Psoas muscle (tissue), 8 donors: Measurements from ENCODE around the gene GRIP2. TPM values are rescaled to one million over a fixed set of nuclear protein-coding genes. Genes with fewer than 3 reads are reported as not detected.

Experiments used
- ATAC-seq, 4 donors: fragments of 200-7000 bp; cut with Tn5 transposase; one replicate each; pipeline ENCODE4 v1.9.1; 2020; ENCODE audit warnings: moderate library complexity in 3 of 4, mild to moderate bottlenecking in 2 of 4
- DNase-seq, 2 donors: peaks; one replicate each; pipeline ENCODE4 v3.0.0-alpha.2; 2020
- H3K27ac ChIP-seq: fragments of 200-600 bp; one replicate; pipeline ENCODE4 v1.8.0; 2022
- H3K27me3 ChIP-seq, 3 donors: fragments of 200-600 bp in 1 of 3; one replicate each; pipeline versions ENCODE4 v1.6.1 to v1.8.0; 2013 to 2022; ENCODE audit warnings: low read length in 2 of 3, mild to moderate bottlenecking in 2 of 3, moderate library complexity in 1 of 3; ENCODE audit not compliant: insufficient read depth in 3 of 3
- H3K36me3 ChIP-seq, 2 donors: fragments of 200-600 bp in 1 of 2; one replicate each; pipeline versions ENCODE4 v1.6.1 to v1.8.0; 2013 to 2022; ENCODE audit warnings: low read depth in 1 of 2, mild to moderate bottlenecking in 1 of 2, moderate library complexity in 1 of 2; ENCODE audit not compliant: insufficient read depth in 1 of 2
- H3K4me1 ChIP-seq: fragments of 200-600 bp; one replicate; pipeline ENCODE4 v1.8.0; 2022
- H3K4me3 ChIP-seq: fragments of 200-600 bp; one replicate; pipeline ENCODE4 v1.8.0; 2022; ENCODE audit warnings: mild to moderate bottlenecking
- H3K9me3 ChIP-seq: fragments of 200-600 bp; one replicate; pipeline ENCODE4 v1.8.0; 2022
- WGBS, 3 donors: extraction: QIAGEN DNeasy Blood & Tissue Kit; methylation state at CpG; one replicate each; pipeline versions ENCODE4 v1.1.6 to v1.1.7; 2013; 5-methylcytosine and 5-hydroxymethylcytosine counted together
- intact Hi-C, 2 donors: fragments of 100-400 bp; cut with DNase I; formaldehyde crosslinking; loops; one replicate each; pipeline versions ENCODE4 v1.11.0 to v1.14.2; 2022
- polyA plus RNA-seq, 3 donors: library from polyadenylated mRNA; stranded (reverse); fragments of 200-250 nt; gene quantifications; one replicate each; pipeline ENCODE4 v1.2.3, GENCODE V29; 2013
- total RNA-seq, 4 donors: library from RNA; stranded (reverse); fragmentation: NEBNext Ultra II Directional in 2 of 4; extraction: Animal tissue kit (Norgen Biotek cat#: 25700) in 2 of 4; gene quantifications; one replicate each; pipeline versions ENCODE4 v1.2.1 to v1.2.4, GENCODE V29; 2021 to 2023
- TF ChIP-seq, protein P1 (sequence below): fragments of 200-600 bp; IDR thresholded peaks from one replicate; pipeline ENCODE4 v1.8.0; 2022; ENCODE audit warnings: antibody characterized with exemption
- donor health status: healthy with polysubstance abuse.
- donor health status: DM: no; HTN: no; CAD: no; lungs with moderate emphysema.
- donor health status: Bipolar disorder and iron deficiency.
- donor health status: healthy.
- donor health status: DM: yes; HTN: yes; CAD: no.
- donor health status: DM: no; HTN: no; CAD: no.
- donor health status: DM: no; HTN: no; CAD: no.
- donor health status: DM: yes; HTN: yes; CAD: no.

Gene GRIP2
- total and polyA plus RNA-seq, 7 donors, result 2.2 to 37.4 (median 24.9) TPM

DNA sequence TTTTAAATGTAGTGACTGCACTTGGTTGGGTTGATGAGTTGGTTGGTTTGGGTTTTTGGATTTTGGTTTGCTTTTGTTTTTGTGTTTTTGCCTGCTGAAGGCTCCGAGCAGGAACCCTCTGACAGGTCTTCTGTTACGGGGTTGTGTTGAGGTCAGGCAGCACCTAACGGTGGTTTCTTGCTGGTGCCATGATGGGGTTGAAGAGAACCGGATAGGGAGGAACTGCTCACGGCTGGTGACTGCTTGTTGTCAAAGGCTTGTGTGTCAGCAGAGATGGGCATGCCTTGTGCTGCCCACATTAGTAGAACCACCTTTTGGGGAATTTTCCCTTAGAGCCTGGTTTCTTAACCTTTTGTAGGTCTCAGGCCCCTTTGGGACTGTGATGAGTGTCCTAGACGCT is 95.8 kb downstream of the GRIP2 start:
- Histone ChIP-seq H3K4me1 (peaks cover 25% of the 10 kb centered on the region), H3K9me3 (no peaks in the 10 kb centered on the region), H3K36me3 (peaks cover 9 to 56% of the 10 kb centered on the region in 2 donors), H3K27ac (no peak overlapping the region), H3K4me3 (no peak overlapping the region), H3K27me3 (no peaks in the 10 kb centered on the region)
- 95 to 97% (median 97%) methylated on average over 6 of the region's 6 CpGs for WGBS, 3 donors
- intact Hi-C loops, result no loop called here
- no peak for DNase-seq
- TF ChIP-seq, protein P1, sequence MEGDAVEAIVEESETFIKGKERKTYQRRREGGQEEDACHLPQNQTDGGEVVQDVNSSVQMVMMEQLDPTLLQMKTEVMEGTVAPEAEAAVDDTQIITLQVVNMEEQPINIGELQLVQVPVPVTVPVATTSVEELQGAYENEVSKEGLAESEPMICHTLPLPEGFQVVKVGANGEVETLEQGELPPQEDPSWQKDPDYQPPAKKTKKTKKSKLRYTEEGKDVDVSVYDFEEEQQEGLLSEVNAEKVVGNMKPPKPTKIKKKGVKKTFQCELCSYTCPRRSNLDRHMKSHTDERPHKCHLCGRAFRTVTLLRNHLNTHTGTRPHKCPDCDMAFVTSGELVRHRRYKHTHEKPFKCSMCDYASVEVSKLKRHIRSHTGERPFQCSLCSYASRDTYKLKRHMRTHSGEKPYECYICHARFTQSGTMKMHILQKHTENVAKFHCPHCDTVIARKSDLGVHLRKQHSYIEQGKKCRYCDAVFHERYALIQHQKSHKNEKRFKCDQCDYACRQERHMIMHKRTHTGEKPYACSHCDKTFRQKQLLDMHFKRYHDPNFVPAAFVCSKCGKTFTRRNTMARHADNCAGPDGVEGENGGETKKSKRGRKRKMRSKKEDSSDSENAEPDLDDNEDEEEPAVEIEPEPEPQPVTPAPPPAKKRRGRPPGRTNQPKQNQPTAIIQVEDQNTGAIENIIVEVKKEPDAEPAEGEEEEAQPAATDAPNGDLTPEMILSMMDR, result no peak
- ATAC-seq, result no peak

DNA sequence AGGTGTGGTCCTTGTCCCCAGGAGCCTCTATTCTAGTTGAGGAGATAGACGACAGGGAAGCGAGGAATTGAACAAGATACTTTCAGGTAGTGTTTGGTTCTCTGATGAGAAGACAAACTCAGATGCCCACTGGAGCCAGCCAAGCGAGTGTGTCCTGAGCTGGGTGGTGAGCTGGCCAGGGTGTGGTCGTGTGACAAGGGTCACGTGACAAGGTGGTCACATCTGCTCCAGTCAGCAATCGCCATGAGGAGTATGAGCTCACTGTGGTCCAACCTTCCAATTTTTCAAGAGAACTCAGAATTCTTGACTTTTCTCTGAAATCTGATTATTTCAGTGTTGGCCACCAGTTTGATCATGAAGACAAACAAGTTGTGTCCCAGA is 98.2 kb downstream of the GRIP2 start:
- ATAC-seq (peak; percentile 15 to 73 (median 48)), DNase-seq (no peak)
- no peaks in the 10 kb centered on the region for H3K27me3 ChIP-seq
- H3K4me3 ChIP-seq, result no peak overlapping the region
- WGBS, 3 donors, result 67 to 73% (median 71%) methylated on average over 6 of the region's 6 CpGs
- H3K27ac ChIP-seq, result peak overlapping the region; percentile 25
- H3K36me3 ChIP-seq, result peaks cover 4 to 32% of the 10 kb centered on the region in 2 donors
- intact Hi-C loops, result no loop called here
- peaks cover 40% of the 10 kb centered on the region for H3K4me1 ChIP-seq
- H3K9me3 ChIP-seq, result no peaks in the 10 kb centered on the region
- TF ChIP-seq, protein P1, result no peak

DNA sequence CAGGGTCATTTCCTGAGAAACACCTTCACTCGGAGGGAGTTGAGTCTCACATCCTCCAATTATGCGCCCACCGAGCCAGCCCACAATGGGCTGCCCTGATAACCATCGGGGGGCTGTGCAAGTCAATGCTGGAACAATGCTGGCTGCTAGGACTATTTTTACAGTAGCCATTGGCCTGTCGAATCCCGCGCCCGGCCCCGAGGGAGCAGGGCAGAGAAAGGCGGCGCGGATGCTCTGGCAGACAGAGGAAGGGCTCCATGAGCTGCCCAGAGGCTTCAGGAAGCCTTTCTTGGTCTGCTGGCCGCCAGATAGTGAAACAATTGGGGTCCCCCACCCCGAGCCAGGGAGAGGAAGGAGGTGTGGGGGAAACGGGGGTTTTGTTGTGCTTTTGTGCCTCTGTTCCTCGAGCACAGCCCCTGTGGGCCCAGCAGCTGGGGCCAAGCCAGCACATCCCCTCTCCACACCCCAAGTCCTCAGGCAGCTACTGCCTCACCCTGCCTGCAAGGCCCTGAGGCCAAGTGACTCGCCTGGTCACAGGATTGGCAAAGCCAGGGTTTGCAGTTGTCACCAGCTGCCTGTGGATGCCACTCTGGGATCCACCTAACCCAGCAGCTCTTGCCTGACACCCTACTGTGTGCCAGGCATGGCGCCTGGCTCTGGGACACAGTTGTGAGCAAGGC is 98.8 kb downstream of the GRIP2 start:
- no peaks in the 10 kb centered on the region for H3K9me3 ChIP-seq
- peak overlapping the region; percentile 25 for H3K27ac ChIP-seq
- H3K4me1 ChIP-seq, result peaks cover 44% of the 10 kb centered on the region
- intact Hi-C loops, result no loop called here
- no peak for DNase-seq
- peaks cover 4 to 26% of the 10 kb centered on the region in 2 donors for H3K36me3 ChIP-seq
- no peak overlapping the region for H3K4me3 ChIP-seq
- H3K27me3 ChIP-seq, result no peaks in the 10 kb centered on the region
- TF ChIP-seq, protein P1, result no peak
- 67 to 75% (median 74%) methylated on average over 17 to 18 of the region's 18 CpGs for WGBS, 3 donors
- peak; percentile 29 to 55 (median 36) for ATAC-seq

DNA sequence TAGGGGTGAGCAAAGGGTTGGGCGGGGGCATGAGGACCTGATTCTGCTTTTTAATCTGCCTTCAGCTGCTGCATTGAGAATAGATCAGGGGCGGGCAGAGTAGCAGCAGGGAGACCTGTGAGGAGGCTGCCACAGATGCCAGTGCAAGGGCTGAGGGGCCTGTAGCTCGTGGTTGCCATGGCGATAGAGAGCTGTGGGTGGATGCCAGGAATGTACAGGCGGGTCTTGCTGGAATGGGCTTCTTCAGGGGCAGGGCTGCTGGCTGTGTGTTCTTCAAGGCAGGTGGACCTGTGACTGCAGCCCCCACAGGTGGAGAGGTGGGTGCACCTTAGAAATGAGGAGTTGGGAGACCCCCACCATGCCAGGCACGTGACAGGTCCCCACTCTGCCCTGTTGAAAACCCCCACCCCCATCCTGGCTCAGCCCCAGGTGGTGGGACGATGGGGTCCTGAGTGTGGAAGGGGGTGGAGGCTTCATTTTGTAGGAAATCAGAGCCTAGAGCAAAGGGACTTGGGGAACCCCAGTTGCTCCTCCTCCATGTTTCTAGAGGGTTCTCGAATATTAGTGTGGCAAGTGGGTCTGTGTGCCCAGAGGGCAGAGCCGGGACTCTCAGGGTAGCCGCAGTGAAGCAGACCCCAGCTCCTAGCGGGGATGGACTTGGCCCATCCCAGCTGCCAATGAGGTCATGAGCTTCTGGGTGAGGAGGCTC is 99.5 kb downstream of the GRIP2 start:
- 66 to 74% (median 66%) methylated on average over 11 of the region's 11 CpGs for WGBS, 3 donors
- peaks cover 50% of the 10 kb centered on the region for H3K4me1 ChIP-seq

More for the DNA sequence above, 99.5 kb downstream of the GRIP2 start:
- no peak overlapping the region for H3K27ac ChIP-seq
- no peaks in the 10 kb centered on the region for H3K9me3 ChIP-seq
- H3K4me3 ChIP-seq, result no peak overlapping the region
- peaks cover 4 to 20% of the 10 kb centered on the region in 2 donors for H3K36me3 ChIP-seq
- no peaks in the 10 kb centered on the region for H3K27me3 ChIP-seq
- intact Hi-C loops, result no loop called here
- TF ChIP-seq, protein P1, result no peak
- ATAC-seq (peak in 1 of 4 donors; percentile 4), DNase-seq (no peak)
